Heart left ventricle (tissue), 16 donors: ENCODE results near the gene CERT1. TPM values are rescaled to one million over a fixed set of nuclear protein-coding genes. Genes with fewer than 3 reads are reported as not detected.
"Not testable (repeated sequence)": the region's sequence is repeated elsewhere in the genome, so short reads cannot be mapped to it uniquely, and the experiment has no call there.

Experiments used
- ATAC-seq, 4 donors: fragments of 200-7000 bp; cut with Tn5 transposase; one replicate each; pipeline ENCODE4 v1.9.1; 2020 to 2022; ENCODE audit warnings: moderate library complexity in 4 of 4, mild to moderate bottlenecking in 3 of 4, moderate number of reproducible peaks in 1 of 4
- DNase-seq, 5 donors: peaks; one replicate each; pipeline ENCODE4 v3.0.0-alpha.2; 2020
- H3K27ac ChIP-seq, 12 donors: fragments of 200-600 bp; sonication (generic) in 4 of 12; one replicate each; pipeline versions ENCODE4 v1.5.0 to v1.8.0; 2016 to 2022; ENCODE audit warnings: mild to moderate bottlenecking in 2 of 12
- H3K27me3 ChIP-seq, 9 donors: fragments of 200-600 bp; sonication (generic) in 2 of 9; one replicate each; pipeline versions ENCODE4 v1.5.1 to v1.8.0; 2016 to 2022; ENCODE audit warnings: mild to moderate bottlenecking in 3 of 9
- H3K36me3 ChIP-seq, 9 donors: fragments of 200-600 bp; sonication (generic) in 2 of 9; one replicate each; pipeline versions ENCODE4 v1.5.0 to v1.8.0; 2018 to 2022; ENCODE audit warnings: mild to moderate bottlenecking in 2 of 9
- H3K4me1 ChIP-seq, 12 donors: fragments of 200-600 bp; sonication (generic) in 4 of 12; one replicate each; pipeline versions ENCODE4 v1.5.0 to v1.8.0; 2016 to 2022; ENCODE audit warnings: mild to moderate bottlenecking in 3 of 12
- H3K4me3 ChIP-seq, 12 donors: fragments of 200-600 bp; sonication (generic) in 4 of 12; one replicate each; pipeline versions ENCODE4 v1.5.0 to v1.8.0; 2017 to 2022; ENCODE audit warnings: mild to moderate bottlenecking in 9 of 12, moderate library complexity in 4 of 12
- H3K9me3 ChIP-seq, 12 donors: fragments of 200-600 bp; sonication (generic) in 4 of 12; one replicate each; pipeline versions ENCODE4 v1.5.0 to v1.8.0; 2016 to 2022; ENCODE audit warnings: mild to moderate bottlenecking in 1 of 12
- CTCF ChIP-seq, 12 donors: fragments of 200-600 bp; sonication (generic) in 4 of 12; IDR thresholded peaks; one replicate each; pipeline versions ENCODE4 v1.5.0 to v1.8.0; 2018 to 2022; ENCODE audit warnings: antibody characterized with exemption in 12 of 12, mild to moderate bottlenecking in 5 of 12
- POLR2A ChIP-seq, 2 donors: fragments of 450-650 bp; IDR thresholded peaks; one replicate each; pipeline ENCODE4 v1.6.1; 2017; ENCODE audit warnings: antibody characterized with exemption in 2 of 2, mild to moderate bottlenecking in 2 of 2, moderate library complexity in 2 of 2
- WGBS, 4 donors: extraction: QIAGEN DNeasy Blood & Tissue Kit in 2 of 4; methylation state at CpG; one replicate each; pipeline versions ENCODE4 v1.1.5 to v1.1.7; 2013 to 2018; 5-methylcytosine and 5-hydroxymethylcytosine counted together
- intact Hi-C, 10 donors: fragments of 100-400 bp; cut with DNase I; formaldehyde crosslinking; loops; one replicate each; pipeline versions ENCODE4 v1.11.1 to v1.14.2; 2022
- polyA plus RNA-seq, 2 donors: library from polyadenylated mRNA; stranded (reverse); fragments of 200-250 nt; gene quantifications; one replicate each; pipeline ENCODE4 v1.2.3, GENCODE V29; 2013
- total RNA-seq, 9 donors: library from RNA; depleted of rRNA in 2 of 9; stranded (reverse); fragments of >200 nt in 2 of 9; fragmentation: NEBNext Ultra II Directional in 3 of 9; extraction: Animal tissue kit (Norgen Biotek cat#: 25700) in 3 of 9; gene quantifications; one replicate each; pipeline versions ENCODE4 v1.1.0 to v1.2.4, GENCODE V29; 2016 to 2023
- donor health status: ischemic (EF 13 %, LVEDD 7.1; RV severe dilation, severe dysfunction).
- donor health status: healthy with polysubstance abuse.
- donor health status: DM: no; HTN: yes; CAD: no.
- donor health status: DM: no; HTN: no; CAD: no.
- donor health status: ischemic (EF 25% LVEDD 6.9; RV normal size, moderate dysfunction).
- donor health status: ischemic (EF 25% LVEDD 5.7; RV mildly dilated, moderate dysfunction).
- donor health status: healthy.
- donor health status: DM: yes; HTN: yes; CAD: no.
- donor health status: ischemic (EF 35%, LVEDD 5.7; RV mildly dilated, moderate dysfunction).
- donor health status: nonischemic (EF 11% LVEDD 7.7; RV severe dilation, severe dysfunction).
- donor health status: DM: yes; HTN: yes; CAD: no.
- donor health status: PGD.
- donor health status: ischemic (EF 29% LVEDD 5.4; RV normal size, mild dysfunction).
- donor health status: nonischemic (EF 23%, LVEDD 6.1; RV moderate dilation, normal function).

CERT1 gene
- total and polyA plus RNA-seq, 11 donors, result 6.7 to 57.6 (median 27.3) TPM

DNA sequence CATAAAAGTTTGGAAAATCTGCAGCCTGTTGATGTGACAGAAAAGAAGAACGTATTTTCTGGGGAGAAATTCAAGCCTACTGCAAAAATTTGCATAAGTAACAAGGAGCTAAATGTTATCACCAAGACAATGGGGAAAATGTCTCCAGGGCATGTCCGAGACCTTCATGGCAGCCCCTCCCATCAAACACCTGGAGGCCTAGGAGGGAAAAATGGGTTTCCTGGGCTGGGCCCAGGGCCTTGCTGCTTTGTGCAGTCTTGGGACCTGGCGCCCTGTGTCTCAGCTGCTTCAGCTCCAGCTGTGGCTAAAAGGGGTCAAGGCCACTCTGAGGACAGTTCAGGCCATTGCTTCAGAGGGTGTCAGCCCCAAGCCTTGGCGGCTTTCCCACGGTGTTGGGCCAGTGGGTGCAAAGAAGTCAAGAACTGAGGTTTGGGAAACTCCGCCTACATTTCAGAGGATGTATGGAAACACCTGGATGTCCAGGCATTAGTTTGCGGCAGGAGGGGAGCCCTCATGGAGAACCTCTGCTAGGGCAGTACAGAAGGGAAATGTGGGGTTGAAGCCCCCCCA, 13.1 kb downstream of the CERT1 start:
- H3K36me3 ChIP-seq, result peaks cover 0 to 17% (median 4%) of the 10 kb centered on the region in 9 donors
- H3K4me3 ChIP-seq, result no peak overlapping the region
- DNase-seq, result no peak
- ATAC-seq, result no peak
- no peaks in the 10 kb centered on the region for H3K9me3 ChIP-seq
- H3K4me1 ChIP-seq, result no peaks in the 10 kb centered on the region
- WGBS, 4 donors, result 98 to 99% (median 98%) methylated on average over 7 of the region's 7 CpGs
- TF ChIP-seq POLR2A (IDR thresholded peaks at IDR 0.05) (no peak), CTCF (IDR thresholded peaks at IDR 0.05) (no peak)
- no peak overlapping the region for H3K27ac ChIP-seq
- H3K27me3 ChIP-seq, result no peaks in the 10 kb centered on the region
- intact Hi-C loops, result loop anchor here in 1 of 10 donors (10.0 kb wide), 1 partner anchor 157 kb away; no protein-coding TSS in a partner anchor

DNA sequence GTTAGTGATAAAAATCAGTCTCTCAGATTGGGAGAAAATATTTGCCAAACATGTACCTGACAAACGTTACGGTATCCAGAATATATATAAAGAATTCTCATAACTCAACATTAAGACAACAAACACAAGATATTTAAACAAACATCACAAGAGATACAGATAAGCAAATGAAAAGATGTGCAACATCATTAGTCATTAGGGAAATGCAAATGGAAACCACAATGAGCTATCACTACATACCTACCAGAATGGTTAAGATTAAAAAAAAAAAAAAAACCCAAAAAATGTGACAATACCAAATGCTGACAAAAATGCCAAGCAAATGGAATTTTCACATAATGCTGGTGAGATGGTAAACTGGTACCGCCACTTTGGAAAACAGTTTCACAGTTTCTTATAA, 15.4 kb downstream of the CERT1 start:
- no peak for ATAC-seq
- no peak for DNase-seq
- peaks cover 0 to 29% (median 11%) of the 10 kb centered on the region in 9 donors for H3K36me3 ChIP-seq
- WGBS, 4 donors, result 91 to 97% (median 95%) methylated on average over 3 of the region's 3 CpGs
- no peak overlapping the region for H3K4me3 ChIP-seq
- no peak overlapping the region for H3K27ac ChIP-seq
- no peaks in the 10 kb centered on the region for H3K27me3 ChIP-seq
- TF ChIP-seq POLR2A (IDR thresholded peaks at IDR 0.05), result no peak
- no peak for TF ChIP-seq CTCF (IDR thresholded peaks at IDR 0.05)
- H3K4me1 ChIP-seq, result no peaks in the 10 kb centered on the region
- intact Hi-C loops, result loop anchor here in 1 of 10 donors (10.0 kb wide), 1 partner anchor 159 kb away; no protein-coding TSS in a partner anchor
- no peaks in the 10 kb centered on the region for H3K9me3 ChIP-seq

DNA sequence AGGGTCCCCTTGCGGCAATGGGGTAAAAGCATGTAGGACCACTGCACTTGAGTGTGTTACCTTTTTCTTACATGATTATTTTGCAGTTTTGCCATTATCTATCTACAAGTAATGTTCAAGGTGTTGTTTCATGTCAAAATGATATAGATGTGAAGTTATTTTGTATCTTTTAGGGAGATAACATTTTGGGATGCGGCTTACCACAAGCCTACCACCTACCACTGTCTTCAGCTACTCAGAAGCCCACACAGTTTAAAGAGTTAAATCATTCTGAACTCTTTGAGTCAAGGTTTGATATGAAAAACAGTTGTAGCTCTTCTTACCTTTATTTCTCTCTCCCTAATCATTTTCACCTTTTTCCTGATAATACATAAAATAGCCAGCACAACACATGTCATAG, 19.8 kb downstream of the CERT1 start:
- intact Hi-C loops, result loop anchor here in 1 of 10 donors (10.0 kb wide), 1 partner anchor 163 kb away; no protein-coding TSS in a partner anchor
- Histone ChIP-seq H3K4me1 (no peaks in the 10 kb centered on the region), H3K9me3 (peaks cover 0 to 30% (median 3%) of the 10 kb centered on the region in 12 donors), H3K27ac (no peak overlapping the region), H3K36me3 (peaks cover 0 to 15% (median 7%) of the 10 kb centered on the region in 9 donors), H3K27me3 (no peaks in the 10 kb centered on the region), H3K4me3 (no peak overlapping the region)
- DNase-seq (no peak), ATAC-seq (no peak)
- no peak for TF ChIP-seq POLR2A (IDR thresholded peaks at IDR 0.05)
- 94 to 99% (median 97%) methylated on average over 2 of the region's 2 CpGs for WGBS, 4 donors

DNA sequence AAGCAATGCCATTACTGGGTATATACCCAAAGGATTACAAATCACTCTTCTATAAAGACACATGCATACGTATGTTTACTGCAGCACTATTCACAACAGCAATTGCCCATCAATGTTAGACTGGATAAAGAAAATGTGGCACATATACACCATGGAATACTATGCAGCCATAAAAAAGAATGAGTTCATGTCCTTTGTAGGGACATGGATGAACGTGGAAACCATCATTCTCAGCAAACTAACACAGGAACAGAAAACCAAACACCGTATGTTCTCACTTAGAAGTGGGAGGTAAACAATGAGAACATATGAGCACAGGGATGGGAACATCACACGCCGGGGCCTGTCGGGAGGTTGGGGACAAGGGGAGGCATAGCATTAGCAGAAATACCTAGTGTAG, 21.6 kb downstream of the CERT1 start:
- ATAC-seq, H3K27ac ChIP-seq, H3K4me3 ChIP-seq, H3K27me3 ChIP-seq, DNase-seq, H3K4me1 ChIP-seq: not testable (repeated sequence)
- 96 to 99% (median 98%) methylated on average over 6 of the region's 6 CpGs for WGBS, 4 donors
- Histone ChIP-seq H3K36me3 (peaks cover 0 to 15% (median 7%) of the 10 kb centered on the region in 9 donors), H3K9me3 (peaks cover 0 to 48% (median 3%) of the 10 kb centered on the region in 12 donors)
- intact Hi-C loops, result loop anchor here in 1 of 10 donors (10.0 kb wide), 1 partner anchor 165 kb away; no protein-coding TSS in a partner anchor

GRCh38 chr5:75484605-75485004, 26.8 kb downstream of the CERT1 start:
- no peak for DNase-seq
- H3K27me3 ChIP-seq, result no peaks in the 10 kb centered on the region
- H3K9me3 ChIP-seq, result peaks cover 0 to 55% (median 3%) of the 10 kb centered on the region in 12 donors
- ATAC-seq, result no peak
- no peak overlapping the region for H3K4me3 ChIP-seq
- WGBS, 4 donors, result 71 to 91% (median 79%) methylated on average over 1 of the region's 1 CpG
- H3K36me3 ChIP-seq, result no peaks in the 10 kb centered on the region
- H3K27ac ChIP-seq, result no peak overlapping the region
- TF ChIP-seq POLR2A (IDR thresholded peaks at IDR 0.05), result no peak
- no peak for TF ChIP-seq CTCF (IDR thresholded peaks at IDR 0.05)
- peaks cover 0 to 2% (median 0%) of the 10 kb centered on the region in 12 donors for H3K4me1 ChIP-seq
- intact Hi-C loops, result no loop called here
